ENCODE measurements around the gene ABCB11.

DNA sequence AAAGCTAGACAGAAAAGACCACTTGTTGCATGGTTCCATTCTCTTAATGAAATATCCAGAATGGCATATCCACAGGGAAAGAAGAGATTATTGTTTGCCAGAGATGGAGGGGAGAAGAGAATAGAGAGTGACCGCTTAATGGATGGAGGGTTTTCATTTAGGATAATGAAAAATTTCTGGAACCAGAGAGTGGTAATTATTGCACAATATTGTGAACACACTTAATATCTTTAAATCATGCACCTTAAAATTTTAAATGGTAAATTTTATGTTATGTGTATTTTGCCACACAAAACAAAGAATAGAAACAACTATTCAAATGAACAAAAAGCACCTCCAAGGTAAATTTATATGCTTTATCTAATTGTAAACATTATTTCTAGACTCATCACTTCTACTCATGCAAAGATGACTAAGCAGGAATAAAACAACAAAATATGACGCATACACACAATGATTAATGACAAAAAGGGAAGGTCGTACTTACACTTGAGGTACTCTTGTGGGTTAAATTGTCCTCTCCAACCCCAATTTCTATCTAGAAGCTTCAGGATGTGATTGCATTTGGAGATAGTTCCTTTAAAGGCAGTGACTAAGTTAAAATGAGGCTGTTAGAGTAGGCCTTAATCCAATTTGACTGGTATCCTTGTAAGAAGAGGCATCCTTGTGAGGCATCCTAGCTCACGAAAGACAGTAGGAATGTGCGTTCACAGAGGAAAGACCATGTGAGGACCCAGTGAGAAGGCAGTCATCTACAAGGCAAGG, 19.5 kb upstream of the ABCB11 start:
- TF ChIP-seq, protein P1, sequence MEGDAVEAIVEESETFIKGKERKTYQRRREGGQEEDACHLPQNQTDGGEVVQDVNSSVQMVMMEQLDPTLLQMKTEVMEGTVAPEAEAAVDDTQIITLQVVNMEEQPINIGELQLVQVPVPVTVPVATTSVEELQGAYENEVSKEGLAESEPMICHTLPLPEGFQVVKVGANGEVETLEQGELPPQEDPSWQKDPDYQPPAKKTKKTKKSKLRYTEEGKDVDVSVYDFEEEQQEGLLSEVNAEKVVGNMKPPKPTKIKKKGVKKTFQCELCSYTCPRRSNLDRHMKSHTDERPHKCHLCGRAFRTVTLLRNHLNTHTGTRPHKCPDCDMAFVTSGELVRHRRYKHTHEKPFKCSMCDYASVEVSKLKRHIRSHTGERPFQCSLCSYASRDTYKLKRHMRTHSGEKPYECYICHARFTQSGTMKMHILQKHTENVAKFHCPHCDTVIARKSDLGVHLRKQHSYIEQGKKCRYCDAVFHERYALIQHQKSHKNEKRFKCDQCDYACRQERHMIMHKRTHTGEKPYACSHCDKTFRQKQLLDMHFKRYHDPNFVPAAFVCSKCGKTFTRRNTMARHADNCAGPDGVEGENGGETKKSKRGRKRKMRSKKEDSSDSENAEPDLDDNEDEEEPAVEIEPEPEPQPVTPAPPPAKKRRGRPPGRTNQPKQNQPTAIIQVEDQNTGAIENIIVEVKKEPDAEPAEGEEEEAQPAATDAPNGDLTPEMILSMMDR (IDR thresholded peaks at IDR 0.05), result no peak
- no peak for TF ChIP-seq POLR2A (IDR thresholded peaks at IDR 0.05)
